Ovary (tissue), 9 donors: Measurements from ENCODE around the gene BCAT1. TPM values are rescaled to one million over a fixed set of nuclear protein-coding genes. Genes with fewer than 3 reads are reported as not detected.
"Not testable (repeated sequence)": the region's sequence is repeated elsewhere in the genome, so short reads cannot be mapped to it uniquely, and the experiment has no call there.

Experiments used
- DNase-seq, 5 donors: peaks; one replicate each; pipeline ENCODE4 v3.0.0-alpha.2; 2019 to 2020
- H3K27ac ChIP-seq, 2 donors: fragments of 200-600 bp; one replicate each; pipeline versions ENCODE4 v1.5.1 to v1.8.0; 2019 to 2022
- H3K27me3 ChIP-seq: fragments of 200-600 bp; one replicate; pipeline ENCODE4 v1.8.0; 2022
- H3K36me3 ChIP-seq: fragments of 200-600 bp; sonication (generic); one replicate; pipeline ENCODE4 v1.5.1; 2019
- H3K4me1 ChIP-seq: one replicate; pipeline ENCODE4 v1.8.1; 2013; ENCODE audit warnings: mild to moderate bottlenecking, moderate library complexity; ENCODE audit not compliant: insufficient read depth
- H3K4me3 ChIP-seq: fragments of 200-600 bp; sonication (generic); one replicate; pipeline ENCODE4 v1.5.1; 2017
- H3K9me3 ChIP-seq, 2 donors: fragments of 200-600 bp in 1 of 2; sonication (generic) in 1 of 2; one replicate each; pipeline versions ENCODE4 v1.5.1 to v1.8.1; 2013 to 2019; ENCODE audit warnings: mild to moderate bottlenecking in 1 of 2, moderate library complexity in 1 of 2
- CTCF ChIP-seq, 3 donors: fragments of 450-650 bp in 2 of 3; fragments of 200-600 bp in 1 of 3; IDR thresholded peaks; one replicate each; pipeline versions ENCODE4 v1.5.1 to v1.8.0; 2016 to 2022; ENCODE audit warnings: antibody characterized with exemption in 3 of 3, mild to moderate bottlenecking in 1 of 3
- EP300 ChIP-seq: sonication (generic); formaldehyde crosslinking; IDR thresholded peaks from one replicate; pipeline ENCODE4 v1.6.1; 2017; ENCODE audit warnings: antibody characterized with exemption
- POLR2A ChIP-seq: fragments of 450-650 bp; IDR thresholded peaks from one replicate; pipeline ENCODE4 v1.6.1; 2017; ENCODE audit warnings: antibody characterized with exemption, mild to moderate bottlenecking, moderate library complexity
- whole genome bisulfite sequencing, 3 donors: extraction: QIAGEN DNeasy Blood & Tissue Kit in 1 of 3; methylation state at CpG; one replicate each; pipeline versions ENCODE4 v1.1.5 to v1.1.7; 2013 to 2017; 5-methylcytosine and 5-hydroxymethylcytosine counted together
- intact Hi-C, 4 donors: fragments of 100-400 bp; cut with DNase I; formaldehyde crosslinking; loops; one replicate each; pipeline versions ENCODE4 v1.11.0 to v1.15.1; 2022 to 2023
- polyA plus RNA-seq, 2 donors: library from polyadenylated mRNA; stranded (reverse); fragments of 200-250 nt in 1 of 2; fragments of 350-450 nt in 1 of 2; fragmentation: Illumina TruSeq in 1 of 2; extraction: RNeasy Lipid Tissue Mini Kit (QIAGEN cat#74804) in 1 of 2; gene quantifications; one replicate each; pipeline ENCODE4 v1.2.3, GENCODE V29; 2013 to 2014
- total RNA-seq, 7 donors: library from RNA; depleted of rRNA in 2 of 7; stranded (reverse); fragments of >200 nt in 2 of 7; fragmentation: NEBNext Ultra II Directional in 3 of 7; extraction: Animal tissue kit (Norgen Biotek cat#: 25700) in 3 of 7; gene quantifications; one replicate each; pipeline versions ENCODE4 v1.1.0 to v1.2.4, GENCODE V29; 2016 to 2023
- donor health status: DM: no; HTN: no; CAD: no; lungs with moderate emphysema.
- donor health status: DM: no; HTN: no; CAD: no.
- donor health status: Bipolar disorder and iron deficiency.
- donor health status: DM: yes; HTN: yes; CAD: no.
- donor health status: DM: no; HTN: no; CAD: no.
- donor health status: DM: yes; HTN: yes; CAD: no.

Gene BCAT1
- total and polyA plus RNA-seq, 9 donors: 12.0 to 106 (median 31.7) TPM

GRCh38 chr12:24854017-24854416 is 94.9 kb downstream of the BCAT1 start:
- no peak for DNase-seq
- no peaks in the 10 kb centered on the region for H3K27me3 ChIP-seq
- TF ChIP-seq CTCF (IDR thresholded peaks at IDR 0.05) (no peak), POLR2A (no peak), EP300 (no peak)
- intact Hi-C loops: no loop called here
- 75 to 89% (median 81%) methylated on average over 1 of the region's 1 CpG for WGBS, 3 donors
- H3K9me3 ChIP-seq: no peaks in the 10 kb centered on the region
- H3K27ac ChIP-seq: no peak overlapping the region
- H3K4me1 ChIP-seq: peaks cover 2% of the 10 kb centered on the region
- no peak overlapping the region for H3K4me3 ChIP-seq
- H3K36me3 ChIP-seq: no peaks in the 10 kb centered on the region

- intact Hi-C loops: no loop called here
- WGBS, 3 donors: 71 to 76% (median 73%) methylated on average over 2 of the region's 2 CpGs
- Histone ChIP-seq H3K27ac (no peak overlapping the region), H3K9me3 (no peaks in the 10 kb centered on the region), H3K4me1 (peaks cover 2% of the 10 kb centered on the region), H3K27me3 (no peaks in the 10 kb centered on the region), H3K4me3 (no peak overlapping the region), H3K36me3 (no peaks in the 10 kb centered on the region)
- DNase-seq: no peak
- TF ChIP-seq CTCF (IDR thresholded peaks at IDR 0.05): no peak
- no peak for TF ChIP-seq POLR2A
- no peak for TF ChIP-seq EP300
Observed at GRCh38 chr12:24853588-24853987, 95.3 kb downstream of the BCAT1 start.

- intact Hi-C loops: no loop called here
- no peak for DNase-seq
- TF ChIP-seq EP300 (no peak), CTCF (IDR thresholded peaks at IDR 0.05) (no peak), POLR2A (no peak)
- no peaks in the 10 kb centered on the region for H3K9me3 ChIP-seq
- no peak overlapping the region for H3K27ac ChIP-seq
- H3K4me3 ChIP-seq: no peak overlapping the region
- H3K27me3 ChIP-seq: no peaks in the 10 kb centered on the region
- no peaks in the 10 kb centered on the region for H3K36me3 ChIP-seq
- 97 to 98% (median 97%) methylated on average over 2 of the region's 2 CpGs for WGBS, 3 donors
- H3K4me1 ChIP-seq: peaks cover 2% of the 10 kb centered on the region
Observed at GRCh38 chr12:24853094-24853493, 95.8 kb downstream of the BCAT1 start.

GRCh38 chr12:24852420-24852819 is 96.5 kb downstream of the BCAT1 start:
- no peaks in the 10 kb centered on the region for H3K36me3 ChIP-seq
- H3K9me3 ChIP-seq: no peaks in the 10 kb centered on the region
- no peak overlapping the region for H3K4me3 ChIP-seq
- intact Hi-C loops: no loop called here
- no peak for DNase-seq
- WGBS, 3 donors: 41 to 58% (median 49%) methylated on average over 1 of the region's 1 CpG
- peaks cover 2% of the 10 kb centered on the region for H3K4me1 ChIP-seq
- no peaks in the 10 kb centered on the region for H3K27me3 ChIP-seq
- H3K27ac ChIP-seq: no peak overlapping the region
- TF ChIP-seq EP300 (no peak), POLR2A (no peak), CTCF (IDR thresholded peaks at IDR 0.05) (no peak)

- H3K27ac ChIP-seq, H3K36me3 ChIP-seq, H3K27me3 ChIP-seq, H3K4me1 ChIP-seq, DNase-seq, intact Hi-C loops, H3K9me3 ChIP-seq, H3K4me3 ChIP-seq: not testable (repeated sequence)
- WGBS, 3 donors: 66 to 83% (median 71%) methylated on average over 2 of the region's 2 CpGs
Observed at GRCh38 chr12:24851883-24852282, 97.0 kb downstream of the BCAT1 start.
